ENCODE measurements around the gene BIRC6. TPM values are rescaled to one million over a fixed set of nuclear protein-coding genes. Genes with fewer than 3 reads are reported as not detected.
"Not testable (repeated sequence)": the region's sequence is repeated elsewhere in the genome, so short reads cannot be mapped to it uniquely, and the experiment has no call there.

The BIRC6 gene
- total RNA-seq, 6 experiments from 2014 or later, result 43.1 to 63.5 (median 47.2) TPM

- ATAC-seq, result no peak
These were observed 101.0 kb downstream of the BIRC6 start for GRCh38 chr2:32457814-32458213.

GRCh38 chr2:32460861-32461260, 104.0 kb downstream of the BIRC6 start:
- H3K9me3 ChIP-seq; ATAC-seq; H3K4me3 ChIP-seq; H3K27ac ChIP-seq; intact Hi-C loops (cut with DNase I); DNase-seq; H3K4me1 ChIP-seq; H3K27me3 ChIP-seq: not testable (repeated sequence)
- peaks cover 11 to 32% (median 13%) of the 10 kb centered on the region in 4 donors for H3K36me3 ChIP-seq
- 82% methylated on average over 1 of the region's 2 CpGs for WGBS (ENCODE audit: insufficient coverage, low coverage, low lambda C conversion rate, missing lambda C conversion rate)

More at GRCh38 chr2:32457814-32458213, 101.0 kb downstream of the BIRC6 start:
- peaks cover 0 to 7% (median 0%) of the 10 kb centered on the region in 4 donors for H3K4me1 ChIP-seq
- TF ChIP-seq POLR2A (IDR thresholded peaks at IDR 0.05), result no peak
- TF ChIP-seq CTCF (IDR thresholded peaks at IDR 0.05), result no peak
- 83% methylated on average over 1 of the region's 1 CpG for WGBS (ENCODE audit: insufficient coverage, low coverage, low lambda C conversion rate, missing lambda C conversion rate)
- intact Hi-C loops (cut with DNase I), result no loop called here
- peaks cover 0 to 7% (median 1%) of the 10 kb centered on the region in 4 donors for H3K36me3 ChIP-seq
- no peaks in the 10 kb centered on the region for H3K27me3 ChIP-seq
- H3K4me3 ChIP-seq, result no peak overlapping the region
- DNase-seq, result no peak
- no peaks in the 10 kb centered on the region for H3K9me3 ChIP-seq
- H3K27ac ChIP-seq, result no peak overlapping the region

- no peak overlapping the region for H3K4me3 ChIP-seq
- H3K27me3 ChIP-seq, result no peaks in the 10 kb centered on the region
- ATAC-seq (no peak), DNase-seq (no peak)
- H3K4me1 ChIP-seq, result no peaks in the 10 kb centered on the region
- H3K27ac ChIP-seq, result no peak overlapping the region
- intact Hi-C loops (cut with DNase I), result no loop called here
- TF ChIP-seq CTCF (IDR thresholded peaks at IDR 0.05) (no peak), POLR2A (IDR thresholded peaks at IDR 0.05) (no peak)
- no peaks in the 10 kb centered on the region for H3K9me3 ChIP-seq
- 85% methylated on average over 4 of the region's 4 CpGs for whole genome bisulfite sequencing (ENCODE audit: insufficient coverage, low coverage, low lambda C conversion rate, missing lambda C conversion rate)
- peaks cover 11 to 36% (median 14%) of the 10 kb centered on the region in 4 donors for H3K36me3 ChIP-seq
These were observed 106.3 kb downstream of the BIRC6 start for GRCh38 chr2:32463110-32463509.

GRCh38 chr2:32464431-32464830, 107.6 kb downstream of the BIRC6 start:
- 100% methylated on average over 2 of the region's 2 CpGs for WGBS (ENCODE audit: insufficient coverage, low coverage, low lambda C conversion rate, missing lambda C conversion rate)
- intact Hi-C loops (cut with DNase I), result no loop called here
- H3K4me1 ChIP-seq, result no peaks in the 10 kb centered on the region
- no peak overlapping the region for H3K27ac ChIP-seq
- no peaks in the 10 kb centered on the region for H3K9me3 ChIP-seq
- H3K4me3 ChIP-seq, result no peak overlapping the region
- H3K27me3 ChIP-seq, result no peaks in the 10 kb centered on the region
- no peak for TF ChIP-seq CTCF (IDR thresholded peaks at IDR 0.05)
- no peak for TF ChIP-seq POLR2A (IDR thresholded peaks at IDR 0.05)
- DNase-seq (no peak), ATAC-seq (no peak)
- H3K36me3 ChIP-seq, result peaks cover 11 to 49% (median 23%) of the 10 kb centered on the region in 4 donors

GRCh38 chr2:32472605-32473004, 115.8 kb downstream of the BIRC6 start:
- H3K36me3 ChIP-seq, result peaks cover 0 to 56% (median 29%) of the 10 kb centered on the region in 4 donors
- H3K9me3 ChIP-seq, result no peaks in the 10 kb centered on the region
- intact Hi-C loops (cut with DNase I), result no loop called here
- H3K27ac ChIP-seq, result no peak overlapping the region
- TF ChIP-seq POLR2A (IDR thresholded peaks at IDR 0.05) (no peak), CTCF (IDR thresholded peaks at IDR 0.05) (no peak)
- H3K27me3 ChIP-seq, result no peaks in the 10 kb centered on the region
- no peak for ATAC-seq
- 62% methylated on average over 3 of the region's 3 CpGs for WGBS (ENCODE audit: insufficient coverage, low coverage, low lambda C conversion rate, missing lambda C conversion rate)
- H3K4me1 ChIP-seq, result no peaks in the 10 kb centered on the region
- no peak for DNase-seq
- no peak overlapping the region for H3K4me3 ChIP-seq
